ENCODE results near the gene PAN2.
"Not testable (repeated sequence)": the region's sequence is repeated elsewhere in the genome, so short reads cannot be mapped to it uniquely, and the experiment has no call there.

PAN2 gene

DNA sequence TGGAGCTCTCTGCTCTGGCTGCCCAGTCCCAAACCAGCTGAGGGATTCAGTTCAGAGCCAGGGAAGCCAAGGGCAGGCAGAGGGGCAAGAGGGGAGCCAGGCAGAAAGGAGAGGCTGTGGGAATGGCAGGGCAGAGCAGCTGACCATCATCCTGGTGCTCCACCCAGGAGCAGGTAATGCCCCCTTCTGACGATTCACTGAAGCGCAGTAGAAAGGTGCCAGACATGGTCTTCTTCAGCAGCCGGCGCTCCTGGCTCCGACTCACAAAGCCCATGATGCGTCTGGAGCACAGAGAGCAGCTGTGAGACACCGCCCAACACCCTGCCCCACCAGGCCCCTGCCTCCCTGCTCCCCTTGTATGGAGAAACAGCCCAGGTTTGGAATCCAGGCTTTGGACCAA is 12.9 kb upstream of the PAN2 start:
- no peak for DNase-seq (ENCODE audit: low read depth, low spot score)
- H3K4me3 ChIP-seq (ENCODE audit: low read length): no peak overlapping the region

DNA sequence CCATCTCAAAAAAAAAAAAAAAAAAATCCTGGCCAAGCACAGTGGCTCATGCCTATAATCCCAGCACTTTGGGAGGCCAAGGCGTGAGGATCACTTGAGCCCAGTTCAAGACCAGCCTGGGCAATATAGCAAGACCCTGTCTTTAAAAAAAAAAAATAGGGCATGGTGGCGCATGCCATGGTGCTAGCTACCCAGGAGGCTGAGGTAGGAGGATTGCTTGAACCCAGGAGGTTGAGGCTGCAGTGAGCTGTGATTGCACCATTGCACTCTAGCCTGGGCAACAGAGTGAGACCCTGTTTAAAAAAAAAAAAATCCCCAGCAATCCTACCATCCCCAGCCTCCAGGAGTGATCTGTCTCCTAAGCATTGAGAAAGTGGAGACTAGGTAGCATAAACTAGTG is 8.5 kb upstream of the PAN2 start:
- DNase-seq (ENCODE audit: low read depth, low spot score); H3K4me3 ChIP-seq (ENCODE audit: low read length): not testable (repeated sequence)

DNA sequence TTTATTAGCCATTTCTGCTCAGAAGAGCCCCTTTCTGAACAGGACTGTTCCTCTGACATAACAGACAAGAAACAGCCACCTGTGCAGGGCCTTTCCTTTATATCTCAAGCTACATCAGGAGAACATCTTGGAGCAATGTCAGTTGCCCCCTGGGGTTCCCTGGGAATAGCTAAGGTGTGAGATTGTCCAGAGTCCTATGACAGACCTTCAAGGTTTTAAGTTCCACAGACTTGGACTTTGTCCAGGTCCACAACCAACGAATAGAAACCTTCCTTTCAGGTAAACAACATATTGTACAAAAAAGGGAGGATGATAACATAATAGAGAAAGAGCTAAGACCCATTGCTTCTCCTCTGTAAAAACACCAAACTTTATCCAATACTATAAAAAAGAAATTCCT is 7.8 kb upstream of the PAN2 start:
- no peak for DNase-seq (ENCODE audit: low read depth, low spot score)

DNA sequence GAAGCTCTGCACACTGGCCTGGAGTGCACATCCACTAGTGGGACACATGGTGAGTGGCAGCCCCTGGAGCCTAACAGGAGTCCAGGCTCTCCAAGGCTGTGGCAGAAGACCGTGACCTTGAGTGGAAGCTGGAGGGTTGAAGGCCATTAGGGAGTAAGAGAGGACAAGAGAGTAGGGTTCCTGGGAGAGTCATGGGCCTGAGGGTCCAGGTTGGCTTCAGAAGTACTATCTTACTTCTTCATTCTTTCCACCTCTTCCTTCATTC is 5.3 kb upstream of the PAN2 start:
- H3K4me3 ChIP-seq (ENCODE audit: low read length): peak overlapping the region; percentile 1; the same call in 1 of the 2 replicates
- no peak for DNase-seq (ENCODE audit: low read depth, low spot score)

More for the DNA sequence above, 7.8 kb upstream of the PAN2 start:
- no peak overlapping the region for H3K4me3 ChIP-seq (ENCODE audit: low read length)

DNA sequence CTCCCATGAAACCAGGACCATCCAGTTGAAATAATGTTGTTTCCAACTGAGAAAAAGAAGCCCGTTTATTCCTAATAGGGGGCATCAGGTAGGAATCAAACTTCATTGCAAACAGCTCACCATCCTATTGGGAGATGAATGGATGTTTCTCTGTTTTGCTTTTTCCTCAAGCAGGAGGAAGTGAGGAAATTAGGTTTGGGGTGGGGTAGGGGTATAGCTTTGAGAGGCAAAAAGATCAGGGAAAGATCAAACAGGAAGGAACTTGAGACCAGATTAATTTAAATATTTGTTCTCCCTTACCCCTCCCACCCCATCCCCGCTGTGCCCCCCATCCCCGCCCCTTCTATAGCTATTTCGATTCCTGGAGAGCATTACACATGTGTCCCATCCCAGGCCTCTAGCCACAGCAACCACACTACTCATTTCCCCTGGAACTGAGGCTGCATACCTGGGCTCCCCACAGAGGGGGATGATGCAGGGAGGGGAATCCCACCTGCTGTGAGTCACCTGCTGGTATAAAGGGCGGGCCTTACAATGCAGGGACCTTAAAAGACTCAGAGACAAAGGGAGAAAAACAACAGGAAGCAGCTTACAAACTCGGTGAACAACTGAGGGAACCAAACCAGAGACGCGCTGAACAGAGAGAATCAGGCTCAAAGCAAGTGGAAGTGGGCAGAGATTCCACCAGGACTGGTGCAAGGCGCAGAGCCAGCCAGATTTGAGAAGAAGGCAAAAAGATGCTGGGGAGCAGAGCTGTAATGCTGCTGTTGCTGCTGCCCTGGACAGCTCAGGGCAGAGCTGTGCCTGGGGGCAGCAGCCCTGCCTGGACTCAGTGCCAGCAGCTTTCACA is 4.7 kb upstream of the PAN2 start, which contains the start of gene IL23A:
TSS of gene IL23A (plus strand) at position 577 of the 850 bp plus-strand sequence. CDS start at position 738, 161 bp downstream.
- H3K4me3 ChIP-seq (ENCODE audit: low read length): peak within 1 kb of the TSS; percentile 1; the same call in 1 of the 2 replicates
- DNase-seq (ENCODE audit: low read depth, low spot score): peak; percentile 76

DNA sequence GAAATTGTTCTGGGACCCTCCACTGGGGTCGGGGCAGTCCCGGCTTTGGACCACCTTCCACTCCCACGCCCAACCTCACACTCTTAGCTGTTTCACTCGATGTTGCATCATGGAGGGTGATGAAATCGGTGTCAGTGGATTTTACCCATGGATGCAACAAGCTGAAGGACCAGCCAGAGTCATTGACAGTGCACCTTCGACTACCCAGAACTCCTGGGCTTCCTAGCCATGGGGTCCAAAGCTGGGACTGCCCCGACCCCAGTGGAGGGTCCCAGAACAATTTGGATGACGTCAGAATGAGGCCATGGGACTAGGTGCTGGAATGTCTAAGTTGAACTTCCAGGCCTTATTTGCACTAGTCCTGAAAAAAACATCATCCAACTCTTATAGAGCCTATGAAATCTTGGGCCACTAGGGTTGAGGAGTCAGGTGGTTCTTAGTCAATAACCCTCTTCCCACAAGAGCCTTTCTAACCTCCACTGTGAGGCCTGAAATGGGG is 4.0 kb upstream of the PAN2 start:
- no peak for DNase-seq (ENCODE audit: low read depth, low spot score)
- H3K4me3 ChIP-seq (ENCODE audit: low read length): no peak overlapping the region

DNA sequence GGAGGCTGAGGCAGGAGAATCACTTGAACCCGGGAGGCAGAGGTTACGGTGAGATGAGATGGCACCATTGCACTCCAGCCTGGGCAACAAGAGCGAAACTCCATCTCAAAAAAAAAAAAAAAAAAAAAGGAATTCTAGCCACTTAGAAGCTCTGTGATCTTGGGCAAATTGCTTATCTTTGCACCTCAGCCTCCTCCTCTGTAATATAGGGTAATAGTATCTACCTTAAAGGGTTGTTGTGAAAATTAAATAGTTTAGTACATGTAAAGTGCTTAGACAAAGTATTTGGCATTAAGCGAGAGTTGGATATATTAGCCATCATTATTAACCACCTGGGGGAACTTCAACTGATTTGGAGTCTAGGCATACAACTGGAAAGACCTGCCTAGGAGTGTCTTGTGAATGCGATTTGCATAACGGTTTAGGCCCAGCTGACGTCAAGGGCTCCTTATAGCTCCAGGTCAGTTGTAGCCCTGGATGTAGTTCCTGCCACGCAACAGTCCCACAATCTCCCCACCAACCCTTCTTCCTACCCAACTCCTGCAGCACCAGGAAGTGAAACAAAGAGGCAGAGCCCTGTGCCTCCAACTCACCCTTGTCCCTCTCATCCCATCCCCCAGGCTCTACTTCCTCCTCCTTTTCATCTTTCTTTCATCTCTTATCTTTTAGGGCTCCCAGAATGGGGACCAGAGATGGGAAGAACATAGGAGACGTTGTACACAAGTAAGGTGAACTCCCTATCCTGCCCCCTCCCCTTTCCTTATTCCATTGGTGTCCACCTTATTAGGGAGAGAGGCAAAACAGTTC is 2.8 kb upstream of the PAN2 start:
- H3K4me3 ChIP-seq (ENCODE audit: low read length): no peak overlapping the region
- no peak for DNase-seq (ENCODE audit: low read depth, low spot score)

DNA sequence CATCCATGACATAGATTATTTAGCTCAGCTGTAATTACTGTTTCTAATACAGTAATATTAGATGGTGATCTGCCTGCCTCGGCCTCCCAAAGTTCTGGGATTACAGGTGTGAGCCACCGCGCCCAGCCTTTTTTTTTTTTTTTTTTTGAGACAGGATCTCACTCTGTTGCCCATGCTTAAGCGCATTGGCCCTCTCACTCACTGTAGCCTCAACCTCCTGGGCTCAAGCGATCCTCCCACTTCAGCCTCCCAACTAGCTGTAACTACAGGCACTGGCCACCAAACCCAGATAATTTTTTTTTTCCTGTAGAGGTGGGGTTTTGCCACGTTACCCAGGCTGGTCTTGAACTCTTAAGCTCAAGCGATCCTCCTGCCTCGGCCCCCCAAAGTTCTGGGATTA is 1.7 kb upstream of the PAN2 start:
- DNase-seq (ENCODE audit: low read depth, low spot score); H3K4me3 ChIP-seq (ENCODE audit: low read length): not testable (repeated sequence)

DNA sequence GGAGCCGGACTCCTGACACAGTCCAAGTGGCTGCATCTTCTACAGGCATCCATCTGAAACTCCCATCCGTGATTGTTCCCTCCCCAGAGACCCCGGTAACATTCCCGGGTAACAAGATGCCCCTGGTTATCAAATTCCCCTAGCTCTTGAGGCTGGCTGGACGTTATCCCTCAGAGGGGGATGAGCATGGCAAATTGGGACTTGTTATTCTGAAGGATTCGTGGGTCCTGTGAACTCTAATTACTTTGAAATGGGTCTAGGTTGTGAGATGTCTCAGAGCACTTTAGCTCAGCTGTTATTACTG is 642 bp upstream of the PAN2 start:
- peak overlapping the region; percentile 99 for H3K4me3 ChIP-seq (ENCODE audit: low read length)
- DNase-seq (ENCODE audit: low read depth, low spot score): no peak

DNA sequence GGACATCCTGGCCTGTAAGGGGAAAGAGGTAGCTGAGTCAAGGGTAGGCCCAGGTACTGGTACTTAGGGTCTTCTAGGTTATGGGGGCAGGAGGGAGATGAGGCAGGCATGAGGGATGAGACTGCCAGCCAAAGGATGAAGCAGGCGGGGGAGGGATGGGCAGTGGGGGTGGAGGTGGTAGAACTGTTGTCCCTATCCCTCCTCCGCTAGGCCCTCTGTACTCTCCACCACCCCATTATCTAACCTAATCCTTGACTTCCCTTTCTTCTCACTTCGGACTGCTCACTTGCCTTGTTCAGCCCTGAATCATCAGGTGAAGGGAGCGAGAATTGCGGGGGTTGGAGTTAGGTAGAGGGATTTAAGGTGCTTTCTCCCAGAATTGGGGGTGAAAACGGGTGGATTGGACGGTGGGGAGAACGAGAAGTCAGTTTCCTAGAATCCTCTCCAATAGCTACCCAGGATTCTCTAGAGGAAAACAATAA is 562 bp downstream of the PAN2 start:
- DNase-seq (ENCODE audit: low read depth, low spot score): no peak

DNA sequence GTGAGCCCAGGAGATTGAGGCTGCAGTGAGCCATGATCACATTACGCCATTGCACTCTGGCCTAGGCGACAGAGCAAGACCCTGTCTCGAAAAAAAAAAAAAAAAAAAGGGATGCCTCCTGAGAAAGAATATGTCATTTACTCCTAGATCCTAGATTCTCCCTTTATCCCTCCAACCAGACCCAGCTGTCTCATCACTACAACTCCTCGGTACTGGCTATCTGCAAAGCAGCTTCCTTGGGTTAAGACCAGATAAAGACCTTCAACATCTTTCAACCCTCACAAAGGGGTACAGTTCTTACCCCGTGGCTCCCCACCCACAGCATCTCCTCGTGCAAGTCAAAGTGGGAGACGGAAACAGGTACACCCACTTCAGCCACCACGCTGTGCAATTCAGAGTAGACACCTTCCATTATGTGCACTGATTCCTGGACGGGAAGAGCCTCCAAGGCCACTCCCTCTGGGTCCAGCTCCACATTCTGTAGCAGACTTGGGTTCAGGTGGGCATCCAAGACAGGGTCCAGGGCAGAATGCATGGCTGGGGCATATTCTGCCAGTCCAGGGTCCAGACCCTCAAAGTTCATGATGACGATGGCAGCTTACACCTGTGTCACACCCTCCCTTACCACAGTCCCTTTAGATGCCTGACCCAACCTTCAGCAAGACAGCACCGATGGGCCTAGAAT is 1.1 kb downstream of the PAN2 start:
- peak overlapping the region; percentile 99 for H3K4me3 ChIP-seq (ENCODE audit: low read length)
- no peak for DNase-seq (ENCODE audit: low read depth, low spot score)

More for the DNA sequence above, 562 bp downstream of the PAN2 start:
- peak overlapping the region; percentile 99 for H3K4me3 ChIP-seq (ENCODE audit: low read length)

DNA sequence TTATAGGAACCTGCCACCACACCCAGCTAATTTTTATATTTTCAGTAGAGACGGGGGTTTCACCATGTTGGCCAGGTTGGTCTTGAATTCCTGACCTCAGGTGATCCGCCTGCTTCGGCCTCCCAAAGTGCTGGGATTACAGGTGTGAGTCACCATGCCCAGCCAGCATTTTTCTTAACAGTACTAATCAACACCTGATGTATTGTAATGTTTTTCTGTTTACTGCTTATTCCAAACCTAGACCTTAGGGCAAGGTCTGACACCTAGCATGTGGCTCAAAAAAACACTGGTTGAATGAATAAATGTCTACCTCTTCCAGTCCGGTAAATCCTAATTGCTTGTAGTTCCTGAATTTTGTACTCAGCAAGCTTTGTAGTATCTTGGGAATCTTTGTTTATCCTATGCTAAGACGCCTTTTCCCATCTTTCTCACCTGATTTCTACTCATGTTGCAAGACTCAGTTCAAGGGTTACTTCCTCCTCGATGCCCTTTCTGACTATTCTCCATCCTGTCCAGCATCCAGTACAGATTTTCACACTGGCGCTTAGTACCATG is 2.8 kb downstream of the PAN2 start:
- H3K4me3 ChIP-seq (ENCODE audit: low read length): no peak overlapping the region
- DNase-seq (ENCODE audit: low read depth, low spot score): no peak

DNA sequence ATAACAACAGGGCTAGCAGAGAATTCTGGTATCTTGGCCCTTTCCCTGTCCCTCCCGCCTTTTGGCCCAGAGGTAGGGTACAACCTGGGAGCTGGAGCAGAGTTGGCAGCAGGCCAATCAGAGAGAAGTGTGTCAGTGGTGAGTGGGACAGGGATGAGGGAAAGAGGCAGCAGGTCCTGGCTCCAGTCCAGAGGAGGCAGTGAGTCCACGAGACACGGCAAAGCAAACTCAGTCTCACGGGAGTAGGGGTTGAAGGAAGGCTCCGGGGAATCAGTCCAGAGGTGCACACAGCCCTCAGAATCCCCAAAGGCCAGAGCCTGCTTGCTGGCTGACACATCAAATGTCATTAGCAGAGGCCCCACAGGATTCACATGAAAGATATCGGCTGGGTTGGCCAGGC is 7.3 kb downstream of the PAN2 start:
- H3K4me3 ChIP-seq (ENCODE audit: low read length): no peak overlapping the region
- DNase-seq (ENCODE audit: low read depth, low spot score): no peak

DNA sequence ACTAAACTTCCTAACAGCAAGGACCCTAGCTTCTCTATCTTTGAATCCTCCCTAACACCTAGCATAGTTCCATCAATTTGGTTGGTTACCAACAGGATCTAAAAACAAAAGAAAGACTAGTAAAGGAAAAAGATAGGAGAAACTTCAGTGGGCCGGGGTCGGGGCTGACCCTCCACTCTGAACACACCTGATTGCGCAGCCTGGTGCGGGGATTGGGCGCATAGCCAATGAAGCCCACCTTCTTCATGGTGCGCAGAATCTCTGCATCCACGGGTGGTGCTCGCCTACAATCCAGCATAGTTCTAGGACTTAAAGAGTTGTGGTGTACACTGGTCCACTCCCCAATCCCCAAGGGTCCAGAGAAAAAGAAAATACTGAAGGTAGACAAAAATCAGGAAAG is 7.7 kb downstream of the PAN2 start:
- no peak for DNase-seq (ENCODE audit: low read depth, low spot score)
- no peak overlapping the region for H3K4me3 ChIP-seq (ENCODE audit: low read length)

DNA sequence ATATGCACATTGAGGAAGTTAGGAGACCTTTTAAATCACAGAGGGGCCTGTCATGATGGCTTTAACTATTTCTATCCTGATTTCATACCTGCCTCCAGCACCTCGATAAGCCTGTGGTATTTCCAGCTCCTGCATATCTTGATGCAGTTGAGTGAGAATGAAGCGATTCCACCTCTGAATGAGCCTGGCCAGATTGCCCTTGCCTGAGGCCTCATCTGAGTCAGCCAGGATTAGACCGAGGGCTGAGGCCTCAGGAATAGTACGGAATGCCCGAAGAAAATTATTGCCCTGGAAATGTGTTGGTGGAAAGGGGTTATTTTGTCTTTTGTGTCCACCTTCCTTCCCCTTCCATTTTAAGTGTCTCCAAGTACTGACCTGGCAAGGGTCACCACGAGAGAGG is 9.6 kb downstream of the PAN2 start:
- H3K4me3 ChIP-seq (ENCODE audit: low read length): no peak overlapping the region
- DNase-seq (ENCODE audit: low read depth, low spot score): no peak

DNA sequence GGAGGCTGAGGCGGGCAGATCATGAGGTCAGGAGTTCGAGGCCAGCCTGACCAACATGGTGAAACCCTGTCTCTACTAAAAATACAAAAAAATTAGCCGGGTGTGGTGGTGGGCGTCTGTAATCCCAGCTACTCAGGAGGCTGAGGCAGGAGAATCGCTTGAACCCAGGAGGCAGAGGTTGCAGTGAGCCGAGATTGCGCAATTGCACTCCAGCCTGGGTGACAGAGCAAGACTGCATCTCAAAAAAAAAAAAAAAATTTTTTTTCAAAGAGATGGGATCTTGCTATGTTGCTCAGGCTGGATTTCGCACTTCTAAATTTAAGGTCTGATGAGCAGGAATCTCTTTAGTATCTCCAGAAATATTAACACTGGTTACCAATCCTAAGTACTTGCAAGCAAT is 12.2 kb downstream of the PAN2 start:
- not testable (repeated sequence) for DNase-seq (ENCODE audit: low read depth, low spot score); H3K4me3 ChIP-seq (ENCODE audit: low read length)

DNA sequence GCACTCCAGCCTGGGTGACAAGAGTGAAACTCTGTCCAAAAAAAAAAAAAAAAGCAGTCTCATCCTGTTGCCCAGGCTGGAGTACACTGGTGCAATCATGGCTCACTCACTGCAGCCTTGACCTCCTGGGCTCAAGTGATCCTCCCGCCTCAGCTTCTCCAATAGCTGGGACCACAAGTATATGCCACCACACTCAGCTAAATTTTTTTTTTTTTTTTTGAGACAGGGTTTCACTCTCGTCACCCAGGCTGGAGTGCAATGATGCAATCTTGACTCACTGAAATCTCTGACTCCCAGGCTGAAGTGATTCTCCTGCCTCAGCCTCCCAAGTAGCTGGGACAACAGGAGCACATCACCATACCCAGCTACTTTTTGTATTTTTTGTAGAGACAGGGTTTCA is 12.8 kb downstream of the PAN2 start:
- no peak for DNase-seq (ENCODE audit: low read depth, low spot score)
- H3K4me3 ChIP-seq (ENCODE audit: low read length): no peak overlapping the region

DNA sequence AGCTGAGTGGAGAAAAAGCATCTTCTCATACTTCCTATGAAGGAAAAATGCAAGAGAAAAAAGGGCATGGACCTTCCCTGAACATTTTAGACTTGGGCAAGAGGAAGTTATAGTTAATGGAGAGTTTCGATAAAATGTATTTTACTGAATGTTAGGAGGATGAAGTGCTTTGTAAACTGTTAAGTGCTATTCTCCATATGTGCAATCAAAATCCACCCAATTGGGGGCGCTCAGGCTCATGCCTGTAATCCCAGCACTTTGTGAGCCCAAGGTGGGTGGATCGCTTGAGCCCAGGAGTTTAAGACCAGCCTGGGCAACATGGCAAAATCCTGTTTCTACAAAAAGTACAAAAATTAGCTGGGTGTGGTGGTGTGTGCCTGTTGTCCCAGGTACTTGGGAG is 16.1 kb downstream of the PAN2 start:
- no peak overlapping the region for H3K4me3 ChIP-seq (ENCODE audit: low read length)

DNA sequence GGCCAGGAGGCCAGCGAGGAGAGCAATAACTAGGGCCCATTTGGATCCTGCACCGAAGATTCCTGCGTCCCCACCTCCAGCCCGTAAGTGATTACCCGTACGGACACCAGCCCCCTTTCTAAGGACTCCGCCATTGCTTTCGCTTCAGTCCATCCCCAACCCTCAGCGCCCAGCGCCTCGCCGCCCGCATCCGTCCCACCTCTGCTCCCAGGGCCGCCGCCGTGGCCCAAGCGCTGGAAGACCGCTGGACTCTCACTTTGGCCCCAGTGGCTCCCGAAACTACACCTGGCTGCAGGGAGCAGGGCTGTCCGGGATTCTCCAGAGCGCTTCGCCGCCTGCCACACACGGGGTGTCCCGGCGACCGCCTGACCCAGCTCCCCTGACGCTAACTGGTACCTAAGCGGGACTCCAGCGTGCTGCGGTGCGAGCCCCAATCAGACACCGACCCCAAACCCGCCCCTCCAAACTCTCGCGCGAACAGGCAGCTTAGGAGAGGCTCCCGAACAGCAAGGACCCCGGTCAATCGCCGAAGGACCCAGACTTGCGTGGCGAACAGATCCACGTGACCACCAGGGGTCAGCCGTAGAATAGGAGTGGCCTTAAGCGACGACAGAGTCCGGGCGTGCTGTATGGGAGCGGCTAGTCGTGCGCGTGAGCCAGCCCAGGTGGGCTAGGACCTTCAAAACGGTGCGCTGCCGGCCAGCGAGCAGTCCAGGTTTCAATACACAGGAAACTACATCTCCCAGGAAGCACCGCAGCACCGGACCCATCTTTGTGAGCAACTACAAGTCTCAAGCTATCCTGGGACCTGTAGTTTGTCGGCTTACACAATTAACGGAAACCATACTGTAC is 18.0 kb downstream of the PAN2 start, which contains the start of gene CNPY2:
TSS of gene CNPY2 (minus strand) at position 367 of the 852 bp plus-strand sequence. CDS start 771 bp downstream, outside the sequence.
- peak within 1 kb of the TSS; percentile 98 for H3K4me3 ChIP-seq (ENCODE audit: low read length)
- peak; percentile 92 for DNase-seq (ENCODE audit: low read depth, low spot score)

More for the DNA sequence above, 16.1 kb downstream of the PAN2 start:
- no peak for DNase-seq (ENCODE audit: low read depth, low spot score)
